GM23338 (cell line): ENCODE results near the gene APOL1. TPM values are rescaled to one million over a fixed set of nuclear protein-coding genes. Genes with fewer than 3 reads are reported as not detected.

ENCODE experiments used
- ATAC-seq: fragments of 200-7000 bp; cut with Tn5 transposase; 3 replicates; pipeline ENCODE4 v1.9.1; 2020
- DNase-seq: peaks from one replicate; pipeline ENCODE4 v3.0.0-alpha.2; 2015; ENCODE audit warnings: low spot score
- H2AFZ ChIP-seq: fragments of 200-600 bp; sonication (generic); 2 replicates; pipeline ENCODE4 v1.8.0; 2016; ENCODE audit warnings: antibody characterized with exemption, mild to moderate bottlenecking, moderate library complexity
- H3F3A ChIP-seq: fragments of 200-600 bp; sonication (generic); replicated peaks from 2 replicates; pipeline ENCODE4 v1.8.0; 2017; ENCODE audit warnings: antibody characterized with exemption, mixed run types, low read depth
- H3K27ac ChIP-seq: fragments of 200-600 bp; sonication (generic); 2 replicates; pipeline ENCODE4 v1.6.1; 2016; ENCODE audit warnings: low read depth
- H3K27me3 ChIP-seq: fragments of 200-600 bp; sonication (generic); 2 replicates; pipeline ENCODE4 v1.8.0; 2016; ENCODE audit warnings: mild to moderate bottlenecking, mixed run types, moderate library complexity; ENCODE audit not compliant: insufficient read depth
- H3K36me3 ChIP-seq: fragments of 200-600 bp; sonication (generic); 2 replicates; pipeline ENCODE4 v1.8.0; 2016; ENCODE audit warnings: mild to moderate bottlenecking; ENCODE audit not compliant: insufficient read depth
- H3K4me1 ChIP-seq: fragments of 200-600 bp; sonication (generic); 2 replicates; pipeline ENCODE4 v1.8.0; 2016; ENCODE audit warnings: mild to moderate bottlenecking, moderate library complexity; ENCODE audit not compliant: insufficient read depth
- H3K4me2 ChIP-seq: fragments of 200-600 bp; sonication (generic); 2 replicates; pipeline ENCODE4 v1.7.1; 2017; ENCODE audit warnings: mixed run types
- H3K4me3 ChIP-seq: fragments of 200-600 bp; sonication (generic); 2 replicates; pipeline ENCODE4 v1.6.1; 2016; ENCODE audit warnings: mixed run types
- H3K79me2 ChIP-seq: fragments of 200-600 bp; sonication (generic); replicated peaks from 2 replicates; pipeline ENCODE4 v1.8.0; 2017; ENCODE audit warnings: mild to moderate bottlenecking; ENCODE audit not compliant: insufficient read depth
- H3K9me2 ChIP-seq: fragments of 200-600 bp; sonication (generic); 2 replicates; pipeline ENCODE4 v1.8.0; 2017; ENCODE audit not compliant: insufficient read depth
- H4K20me1 ChIP-seq: fragments of 200-600 bp; sonication (generic); replicated peaks from 2 replicates; pipeline ENCODE4 v1.8.0; 2017; ENCODE audit warnings: mild to moderate bottlenecking; ENCODE audit not compliant: insufficient read depth
- H3K27ac Mint-ChIP-seq: 2 replicates; pipeline ENCODE4 v1.8.0; 2020; ENCODE audit warnings: inconsistent platforms, mild to moderate bottlenecking, moderate library complexity, mixed read lengths
- H3K27me3 Mint-ChIP-seq: 3 replicates; pipeline ENCODE4 v1.8.0; 2022; ENCODE audit warnings: low read depth, mild to moderate bottlenecking, moderate library complexity, mixed read lengths, inconsistent platforms; ENCODE audit not compliant: insufficient read depth, poor library complexity
- H3K36me3 Mint-ChIP-seq: 3 replicates; pipeline ENCODE4 v1.8.0; 2021; ENCODE audit warnings: low read depth, mild to moderate bottlenecking, inconsistent platforms, moderate library complexity, mixed read lengths
- H3K4me1 Mint-ChIP-seq: 3 replicates; pipeline ENCODE4 v1.8.0; 2020; ENCODE audit warnings: mild to moderate bottlenecking, inconsistent platforms, mixed read lengths
- H3K4me3 Mint-ChIP-seq: 3 replicates; pipeline ENCODE4 v1.8.0; 2021; ENCODE audit warnings: moderate library complexity, mild to moderate bottlenecking, inconsistent platforms, mixed read lengths
- H3K9me3 Mint-ChIP-seq: 3 replicates; pipeline ENCODE4 v1.8.0; 2020; ENCODE audit warnings: moderate library complexity, mild to moderate bottlenecking, inconsistent platforms, mixed read lengths
- CREB1 ChIP-seq: fragments of 250-450 bp; sonication (Bioruptor Pico); IDR thresholded peaks from 2 replicates; pipeline ENCODE4 v1.5.0; 2020; ENCODE audit warnings: low read depth, mild to moderate bottlenecking, moderate library complexity
- EZH2 ChIP-seq: fragments of 200-600 bp; sonication (generic); IDR thresholded peaks from one replicate; pipeline ENCODE4 v1.8.0; 2017; ENCODE audit warnings: antibody characterized with exemption, mild to moderate bottlenecking, low read depth; ENCODE audit not compliant: unreplicated experiment
- EZH2phosphoT487 ChIP-seq: fragments of 200-600 bp; sonication (generic); IDR thresholded peaks from one replicate; pipeline ENCODE4 v1.8.1; 2018; ENCODE audit warnings: antibody characterized with exemption; ENCODE audit not compliant: unreplicated experiment
- JUNB ChIP-seq: IDR thresholded peaks from one replicate; pipeline ENCODE4 v1.6.1; 2016; ENCODE audit warnings: antibody characterized with exemption; ENCODE audit not compliant: unreplicated experiment
- NANOG ChIP-seq: IDR thresholded peaks from 2 replicates; pipeline ENCODE4 v1.6.1; 2016; ENCODE audit warnings: antibody characterized with exemption, borderline replicate concordance
- POLR2AphosphoS5 ChIP-seq: IDR thresholded peaks from 2 replicates; pipeline ENCODE4 v1.6.1; 2016; ENCODE audit warnings: antibody characterized with exemption, low read depth
- STAT1 ChIP-seq: IDR thresholded peaks from one replicate; pipeline ENCODE4 v1.6.1; 2016; ENCODE audit warnings: antibody characterized with exemption; ENCODE audit not compliant: unreplicated experiment
- ZNF114 ChIP-seq: fragments of 250-450 bp; sonication (Bioruptor Pico); IDR thresholded peaks from 2 replicates; pipeline ENCODE4 v1.5.0; 2020; ENCODE audit warnings: mild to moderate bottlenecking, moderate library complexity
- ZNF331 ChIP-seq: fragments of 250-450 bp; sonication (Bioruptor Pico); IDR thresholded peaks from 2 replicates; pipeline ENCODE4 v1.5.0; 2020; ENCODE audit warnings: low read depth, mild to moderate bottlenecking, moderate library complexity
- polyA plus RNA-seq: library from polyadenylated mRNA; unstranded; fragments of >200 nt; fragmentation: Nextera tagmentation; extraction: Ambion mirVana; gene quantifications from 2 replicates; pipeline ENCODE4 v1.2.1, GENCODE V29; 2016
- total RNA-seq: library from RNA; depleted of rRNA; stranded (reverse); fragments of >200 nt; shearing (Covaris generic); gene quantifications from 2 replicates; pipeline ENCODE4 v1.2.3, GENCODE V29; 2014
- TF ChIP-seq, protein P1 (sequence below): IDR thresholded peaks from 2 replicates; pipeline ENCODE4 v1.6.1; 2016; ENCODE audit warnings: antibody characterized with exemption
- TF ChIP-seq, protein P2 (sequence below): IDR thresholded peaks from one replicate; pipeline ENCODE4 v1.6.1; 2018; ENCODE audit warnings: antibody characterized with exemption; ENCODE audit not compliant: unreplicated experiment
- TF ChIP-seq, protein P3 (sequence below), 2 experiments: fragments of 200-600 bp in 1 of 2; sonication (generic) in 1 of 2; conservative IDR thresholded peaks; 2 replicates each; pipeline versions ENCODE4 v1.5.1 to v1.6.1; 2016 to 2017; ENCODE audit warnings: antibody characterized with exemption in 2 of 2, low read depth in 2 of 2, mild to moderate bottlenecking in 2 of 2, moderate library complexity in 1 of 2
- TF ChIP-seq, protein P4 (sequence below): fragments of 250-450 bp; sonication (Bioruptor Pico); IDR thresholded peaks from 2 replicates; pipeline ENCODE4 v1.5.0; 2020; ENCODE audit warnings: mild to moderate bottlenecking, moderate library complexity

Gene APOL1
- total and polyA plus RNA-seq, 2 experiments from 2014 or later: 0.11 TPM; not detected in 1

DNA sequence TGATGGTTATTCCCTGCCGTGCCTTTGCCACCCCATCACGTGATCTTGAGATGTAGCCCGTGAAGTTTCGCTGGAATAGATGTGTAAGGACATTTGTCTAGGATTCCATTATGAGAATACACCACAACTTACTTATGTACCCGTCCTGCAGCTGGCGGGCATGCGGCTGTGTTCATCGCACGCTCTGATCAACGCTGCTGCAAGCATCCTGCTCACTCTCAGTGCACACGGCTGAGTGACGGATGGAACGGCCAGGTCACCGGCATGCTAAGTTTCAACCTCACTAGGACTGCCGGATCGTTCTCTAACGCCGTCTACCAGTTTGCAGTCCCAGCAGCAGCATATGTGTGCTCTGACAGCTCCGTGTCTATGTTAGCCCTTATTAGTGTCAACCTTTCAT, 44.6 kb downstream of the APOL1 start:
- ATAC-seq (no peak), DNase-seq (no peak)
- Mint-ChIP-seq H3K27me3 (peaks cover 8% of the 10 kb centered on the region), H3K27ac (no peak overlapping the region), H3K4me3 (no peak overlapping the region), H3K4me1 (no peaks in the 10 kb centered on the region; the same call in 2 of the 3 replicates), H3K36me3 (peaks cover 98% of the 10 kb centered on the region), H3K9me3 (peaks cover 4% of the 10 kb centered on the region; the same call in 1 of the 3 replicates)
- TF ChIP-seq STAT1 (no peak), JUNB (no peak), ZNF114 (no peak), EZH2phosphoT487 (no peak), ZNF331 (CRISPR knock-in tag) (no peak), EZH2 (no peak), POLR2AphosphoS5 (no peak), CREB1 (CRISPR knock-in tag) (no peak), NANOG (no peak)
- TF ChIP-seq, protein P1, sequence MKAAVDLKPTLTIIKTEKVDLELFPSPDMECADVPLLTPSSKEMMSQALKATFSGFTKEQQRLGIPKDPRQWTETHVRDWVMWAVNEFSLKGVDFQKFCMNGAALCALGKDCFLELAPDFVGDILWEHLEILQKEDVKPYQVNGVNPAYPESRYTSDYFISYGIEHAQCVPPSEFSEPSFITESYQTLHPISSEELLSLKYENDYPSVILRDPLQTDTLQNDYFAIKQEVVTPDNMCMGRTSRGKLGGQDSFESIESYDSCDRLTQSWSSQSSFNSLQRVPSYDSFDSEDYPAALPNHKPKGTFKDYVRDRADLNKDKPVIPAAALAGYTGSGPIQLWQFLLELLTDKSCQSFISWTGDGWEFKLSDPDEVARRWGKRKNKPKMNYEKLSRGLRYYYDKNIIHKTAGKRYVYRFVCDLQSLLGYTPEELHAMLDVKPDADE: no peak
- TF ChIP-seq, protein P2, sequence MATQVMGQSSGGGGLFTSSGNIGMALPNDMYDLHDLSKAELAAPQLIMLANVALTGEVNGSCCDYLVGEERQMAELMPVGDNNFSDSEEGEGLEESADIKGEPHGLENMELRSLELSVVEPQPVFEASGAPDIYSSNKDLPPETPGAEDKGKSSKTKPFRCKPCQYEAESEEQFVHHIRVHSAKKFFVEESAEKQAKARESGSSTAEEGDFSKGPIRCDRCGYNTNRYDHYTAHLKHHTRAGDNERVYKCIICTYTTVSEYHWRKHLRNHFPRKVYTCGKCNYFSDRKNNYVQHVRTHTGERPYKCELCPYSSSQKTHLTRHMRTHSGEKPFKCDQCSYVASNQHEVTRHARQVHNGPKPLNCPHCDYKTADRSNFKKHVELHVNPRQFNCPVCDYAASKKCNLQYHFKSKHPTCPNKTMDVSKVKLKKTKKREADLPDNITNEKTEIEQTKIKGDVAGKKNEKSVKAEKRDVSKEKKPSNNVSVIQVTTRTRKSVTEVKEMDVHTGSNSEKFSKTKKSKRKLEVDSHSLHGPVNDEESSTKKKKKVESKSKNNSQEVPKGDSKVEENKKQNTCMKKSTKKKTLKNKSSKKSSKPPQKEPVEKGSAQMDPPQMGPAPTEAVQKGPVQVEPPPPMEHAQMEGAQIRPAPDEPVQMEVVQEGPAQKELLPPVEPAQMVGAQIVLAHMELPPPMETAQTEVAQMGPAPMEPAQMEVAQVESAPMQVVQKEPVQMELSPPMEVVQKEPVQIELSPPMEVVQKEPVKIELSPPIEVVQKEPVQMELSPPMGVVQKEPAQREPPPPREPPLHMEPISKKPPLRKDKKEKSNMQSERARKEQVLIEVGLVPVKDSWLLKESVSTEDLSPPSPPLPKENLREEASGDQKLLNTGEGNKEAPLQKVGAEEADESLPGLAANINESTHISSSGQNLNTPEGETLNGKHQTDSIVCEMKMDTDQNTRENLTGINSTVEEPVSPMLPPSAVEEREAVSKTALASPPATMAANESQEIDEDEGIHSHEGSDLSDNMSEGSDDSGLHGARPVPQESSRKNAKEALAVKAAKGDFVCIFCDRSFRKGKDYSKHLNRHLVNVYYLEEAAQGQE: no peak
- TF ChIP-seq, protein P3, sequence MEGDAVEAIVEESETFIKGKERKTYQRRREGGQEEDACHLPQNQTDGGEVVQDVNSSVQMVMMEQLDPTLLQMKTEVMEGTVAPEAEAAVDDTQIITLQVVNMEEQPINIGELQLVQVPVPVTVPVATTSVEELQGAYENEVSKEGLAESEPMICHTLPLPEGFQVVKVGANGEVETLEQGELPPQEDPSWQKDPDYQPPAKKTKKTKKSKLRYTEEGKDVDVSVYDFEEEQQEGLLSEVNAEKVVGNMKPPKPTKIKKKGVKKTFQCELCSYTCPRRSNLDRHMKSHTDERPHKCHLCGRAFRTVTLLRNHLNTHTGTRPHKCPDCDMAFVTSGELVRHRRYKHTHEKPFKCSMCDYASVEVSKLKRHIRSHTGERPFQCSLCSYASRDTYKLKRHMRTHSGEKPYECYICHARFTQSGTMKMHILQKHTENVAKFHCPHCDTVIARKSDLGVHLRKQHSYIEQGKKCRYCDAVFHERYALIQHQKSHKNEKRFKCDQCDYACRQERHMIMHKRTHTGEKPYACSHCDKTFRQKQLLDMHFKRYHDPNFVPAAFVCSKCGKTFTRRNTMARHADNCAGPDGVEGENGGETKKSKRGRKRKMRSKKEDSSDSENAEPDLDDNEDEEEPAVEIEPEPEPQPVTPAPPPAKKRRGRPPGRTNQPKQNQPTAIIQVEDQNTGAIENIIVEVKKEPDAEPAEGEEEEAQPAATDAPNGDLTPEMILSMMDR (conservative IDR thresholded peaks at IDR 0.05; ENCODE audit: low read depth in 2 of 2): no peak
- TF ChIP-seq, protein P4, sequence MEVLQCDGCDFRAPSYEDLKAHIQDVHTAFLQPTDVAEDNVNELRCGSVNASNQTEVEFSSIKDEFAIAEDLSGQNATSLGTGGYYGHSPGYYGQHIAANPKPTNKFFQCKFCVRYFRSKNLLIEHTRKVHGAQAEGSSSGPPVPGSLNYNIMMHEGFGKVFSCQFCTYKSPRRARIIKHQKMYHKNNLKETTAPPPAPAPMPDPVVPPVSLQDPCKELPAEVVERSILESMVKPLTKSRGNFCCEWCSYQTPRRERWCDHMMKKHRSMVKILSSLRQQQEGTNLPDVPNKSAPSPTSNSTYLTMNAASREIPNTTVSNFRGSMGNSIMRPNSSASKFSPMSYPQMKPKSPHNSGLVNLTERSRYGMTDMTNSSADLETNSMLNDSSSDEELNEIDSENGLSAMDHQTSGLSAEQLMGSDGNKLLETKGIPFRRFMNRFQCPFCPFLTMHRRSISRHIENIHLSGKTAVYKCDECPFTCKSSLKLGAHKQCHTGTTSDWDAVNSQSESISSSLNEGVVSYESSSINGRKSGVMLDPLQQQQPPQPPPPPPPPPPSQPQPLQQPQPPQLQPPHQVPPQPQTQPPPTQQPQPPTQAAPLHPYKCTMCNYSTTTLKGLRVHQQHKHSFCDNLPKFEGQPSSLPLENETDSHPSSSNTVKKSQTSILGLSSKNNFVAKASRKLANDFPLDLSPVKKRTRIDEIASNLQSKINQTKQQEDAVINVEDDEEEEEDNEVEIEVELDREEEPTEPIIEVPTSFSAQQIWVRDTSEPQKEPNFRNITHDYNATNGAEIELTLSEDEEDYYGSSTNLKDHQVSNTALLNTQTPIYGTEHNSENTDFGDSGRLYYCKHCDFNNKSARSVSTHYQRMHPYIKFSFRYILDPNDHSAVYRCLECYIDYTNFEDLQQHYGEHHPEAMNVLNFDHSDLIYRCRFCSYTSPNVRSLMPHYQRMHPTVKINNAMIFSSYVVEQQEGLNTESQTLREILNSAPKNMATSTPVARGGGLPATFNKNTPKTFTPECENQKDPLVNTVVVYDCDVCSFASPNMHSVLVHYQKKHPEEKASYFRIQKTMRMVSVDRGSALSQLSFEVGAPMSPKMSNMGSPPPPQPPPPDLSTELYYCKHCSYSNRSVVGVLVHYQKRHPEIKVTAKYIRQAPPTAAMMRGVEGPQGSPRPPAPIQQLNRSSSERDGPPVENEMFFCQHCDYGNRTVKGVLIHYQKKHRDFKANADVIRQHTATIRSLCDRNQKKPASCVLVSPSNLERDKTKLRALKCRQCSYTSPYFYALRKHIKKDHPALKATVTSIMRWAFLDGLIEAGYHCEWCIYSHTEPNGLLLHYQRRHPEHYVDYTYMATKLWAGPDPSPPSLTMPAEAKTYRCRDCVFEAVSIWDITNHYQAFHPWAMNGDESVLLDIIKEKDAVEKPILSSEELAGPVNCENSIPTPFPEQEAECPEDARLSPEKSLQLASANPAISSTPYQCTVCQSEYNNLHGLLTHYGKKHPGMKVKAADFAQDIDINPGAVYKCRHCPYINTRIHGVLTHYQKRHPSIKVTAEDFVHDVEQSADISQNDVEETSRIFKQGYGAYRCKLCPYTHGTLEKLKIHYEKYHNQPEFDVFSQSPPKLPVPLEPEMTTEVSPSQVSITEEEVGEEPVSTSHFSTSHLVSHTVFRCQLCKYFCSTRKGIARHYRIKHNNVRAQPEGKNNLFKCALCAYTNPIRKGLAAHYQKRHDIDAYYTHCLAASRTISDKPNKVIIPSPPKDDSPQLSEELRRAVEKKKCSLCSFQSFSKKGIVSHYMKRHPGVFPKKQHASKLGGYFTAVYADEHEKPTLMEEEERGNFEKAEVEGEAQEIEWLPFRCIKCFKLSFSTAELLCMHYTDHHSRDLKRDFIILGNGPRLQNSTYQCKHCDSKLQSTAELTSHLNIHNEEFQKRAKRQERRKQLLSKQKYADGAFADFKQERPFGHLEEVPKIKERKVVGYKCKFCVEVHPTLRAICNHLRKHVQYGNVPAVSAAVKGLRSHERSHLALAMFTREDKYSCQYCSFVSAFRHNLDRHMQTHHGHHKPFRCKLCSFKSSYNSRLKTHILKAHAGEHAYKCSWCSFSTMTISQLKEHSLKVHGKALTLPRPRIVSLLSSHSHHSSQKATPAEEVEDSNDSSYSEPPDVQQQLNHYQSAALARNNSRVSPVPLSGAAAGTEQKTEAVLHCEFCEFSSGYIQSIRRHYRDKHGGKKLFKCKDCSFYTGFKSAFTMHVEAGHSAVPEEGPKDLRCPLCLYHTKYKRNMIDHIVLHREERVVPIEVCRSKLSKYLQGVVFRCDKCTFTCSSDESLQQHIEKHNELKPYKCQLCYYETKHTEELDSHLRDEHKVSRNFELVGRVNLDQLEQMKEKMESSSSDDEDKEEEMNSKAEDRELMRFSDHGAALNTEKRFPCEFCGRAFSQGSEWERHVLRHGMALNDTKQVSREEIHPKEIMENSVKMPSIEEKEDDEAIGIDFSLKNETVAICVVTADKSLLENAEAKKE (CRISPR knock-in tag): no peak
- peaks cover 77% of the 10 kb centered on the region for H3K36me3 ChIP-seq
- H3K79me2 ChIP-seq: peaks cover 3% of the 10 kb centered on the region; the same call in 1 of the 2 replicates
- H3K27ac ChIP-seq: no peak overlapping the region
- no peaks in the 10 kb centered on the region for H3K4me1 ChIP-seq
- no peak overlapping the region for H2AFZ ChIP-seq
- H3K4me2 ChIP-seq: no peak overlapping the region
- peaks cover 15% of the 10 kb centered on the region; the same call in 1 of the 2 replicates for H4K20me1 ChIP-seq
- no peaks in the 10 kb centered on the region for H3K27me3 ChIP-seq
- H3K9me2 ChIP-seq: no peaks in the 10 kb centered on the region
- H3F3A ChIP-seq: peaks cover 12% of the 10 kb centered on the region; the same call in 1 of the 2 replicates
- no peak overlapping the region for H3K4me3 ChIP-seq
